PFSK-1 (cell line): ENCODE data around the gene GALNT18.

Experiments used
- FOXP2 ChIP-seq: optimal IDR thresholded peaks from 2 replicates; pipeline ENCODE3; 2011; ENCODE audit warnings: borderline replicate concordance, control low read depth, inconsistent platforms; ENCODE audit not compliant: insufficient read depth; ENCODE audit errors: extremely low read length, extremely low read depth
- POLR2AphosphoS5 ChIP-seq: IDR thresholded peaks from 2 replicates; pipeline ENCODE4 v1.6.1; 2012; ENCODE audit warnings: low read depth, mild to moderate bottlenecking, control low read depth, low read length, moderate library complexity
- REST ChIP-seq, 2 experiments: IDR thresholded peaks; 2 replicates each; pipeline versions ENCODE4 v1.6.1 to v1.8.0; 2011 to 2012; ENCODE audit warnings: low read depth in 2 of 2, low read length in 2 of 2, control low read depth in 1 of 2, inconsistent platforms in 1 of 2, mild to moderate bottlenecking in 1 of 2, moderate library complexity in 1 of 2; ENCODE audit not compliant: insufficient read depth in 1 of 2
- SIN3A ChIP-seq: IDR thresholded peaks from 2 replicates; pipeline ENCODE4 v1.6.1; 2012; ENCODE audit warnings: mild to moderate bottlenecking, low read length, moderate library complexity, borderline replicate concordance; ENCODE audit not compliant: insufficient read depth
- TAF1 ChIP-seq: IDR thresholded peaks from 2 replicates; pipeline ENCODE4 v1.6.1; 2012; ENCODE audit warnings: low read length, control low read depth, borderline replicate concordance; ENCODE audit not compliant: insufficient read depth

Gene GALNT18

DNA sequence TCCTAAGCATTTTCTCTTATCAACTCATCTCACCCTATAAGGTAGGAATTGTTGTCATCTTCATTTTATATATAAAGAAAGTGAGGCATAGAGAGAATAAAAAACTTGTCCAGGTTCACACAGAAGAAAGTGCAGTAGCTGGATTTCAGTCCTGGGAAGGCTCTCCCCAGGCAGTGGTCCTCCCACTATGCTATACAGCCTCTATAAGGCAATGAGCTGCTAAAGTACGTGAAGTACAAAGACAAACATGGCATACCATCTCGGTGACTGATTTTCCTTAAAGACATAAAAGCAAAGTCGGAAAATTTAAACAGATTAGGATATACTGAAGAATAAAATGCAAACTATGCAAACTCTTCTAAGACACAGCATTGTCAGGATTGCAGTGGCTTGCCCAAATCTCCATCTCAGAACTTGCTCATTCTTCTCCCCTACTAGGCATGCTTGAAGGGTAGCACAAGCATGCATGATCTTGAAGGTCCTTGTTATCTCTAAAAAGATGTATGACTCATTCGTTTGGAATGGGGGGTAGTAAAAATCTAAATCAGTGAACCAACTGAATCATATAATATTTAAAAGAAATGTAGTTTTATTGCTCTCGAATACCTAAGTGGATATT lies 171.0 kb downstream of the GALNT18 start:
- no peak for TF ChIP-seq POLR2AphosphoS5
- no peak for TF ChIP-seq SIN3A
- TF ChIP-seq REST (IDR thresholded peaks at IDR 0.05; ENCODE audit: insufficient read depth in 1 of 2, low read depth in 2 of 2, low read length in 2 of 2): no peak
- no peak for TF ChIP-seq TAF1
- no peak for TF ChIP-seq FOXP2

GRCh38 chr11:11449327-11449726 lies 172.5 kb downstream of the GALNT18 start:
- TF ChIP-seq FOXP2 (no peak), REST (IDR thresholded peaks at IDR 0.05; ENCODE audit: insufficient read depth in 1 of 2, low read depth in 2 of 2, low read length in 2 of 2) (no peak), POLR2AphosphoS5 (no peak), TAF1 (no peak), SIN3A (no peak)

DNA sequence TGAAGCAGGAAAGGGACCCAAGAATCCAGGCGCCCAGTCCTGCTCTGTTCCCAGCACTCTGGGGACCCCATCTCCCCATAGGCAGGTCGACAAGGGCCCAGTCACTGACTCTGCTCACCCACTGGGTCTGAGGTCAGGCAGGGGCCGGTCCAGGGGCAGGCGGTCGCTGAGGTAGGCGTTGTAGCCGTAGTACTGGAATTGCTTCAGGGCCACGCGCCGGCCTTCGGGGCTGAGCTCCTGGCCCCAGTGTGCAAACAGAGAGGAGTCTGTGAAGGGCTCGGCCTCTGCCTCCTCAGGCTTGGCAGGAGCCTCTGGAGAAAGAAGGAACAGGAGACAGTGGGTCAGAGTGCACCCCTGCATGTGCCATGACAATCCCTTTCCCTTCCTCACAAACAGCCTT lies 173.2 kb downstream of the GALNT18 start:
- TF ChIP-seq SIN3A (no peak), TAF1 (no peak)

- no peak for TF ChIP-seq SIN3A
- TF ChIP-seq TAF1: no peak
- no peak for TF ChIP-seq REST (IDR thresholded peaks at IDR 0.05; ENCODE audit: insufficient read depth in 1 of 2, low read depth in 2 of 2, low read length in 2 of 2)
- TF ChIP-seq FOXP2: no peak
- no peak for TF ChIP-seq POLR2AphosphoS5
These were observed 174.8 kb downstream of the GALNT18 start for GRCh38 chr11:11446967-11447366.

- TF ChIP-seq POLR2AphosphoS5: no peak
- TF ChIP-seq FOXP2: no peak
- TF ChIP-seq TAF1: no peak
- no peak for TF ChIP-seq SIN3A
- TF ChIP-seq REST (IDR thresholded peaks at IDR 0.05; ENCODE audit: insufficient read depth in 1 of 2, low read depth in 2 of 2, low read length in 2 of 2): no peak
These were observed 175.2 kb downstream of the GALNT18 start for GRCh38 chr11:11446564-11446963.
